H1 (cell line): Measurements from ENCODE around the gene TEAD3. TPM values are rescaled to one million over a fixed set of nuclear protein-coding genes. Genes with fewer than 3 reads are reported as not detected.

Experiments used
- ASH2L ChIP-seq: fragments of 200-600, 300-600 bp; sonication (generic); IDR thresholded peaks from one replicate; pipeline ENCODE4 v1.7.1; 2017; ENCODE audit warnings: low read length
- BRCA1 ChIP-seq: IDR thresholded peaks from 2 replicates; pipeline ENCODE4 v1.6.1; 2012; ENCODE audit warnings: low read depth, low read length, improper control_type of control experiment
- CREB1 ChIP-seq: IDR thresholded peaks from 2 replicates; pipeline ENCODE4 v1.6.1; 2012; ENCODE audit warnings: inconsistent platforms
- CTBP2 ChIP-seq: IDR thresholded peaks from 2 replicates; pipeline ENCODE4 v1.7.0; 2011; ENCODE audit warnings: borderline replicate concordance, mild to moderate bottlenecking, moderate library complexity, mixed read lengths, low read length; ENCODE audit not compliant: insufficient read depth, insufficient read length
- EGR1 ChIP-seq: IDR thresholded peaks from 2 replicates; pipeline ENCODE4 v1.6.1; 2011; ENCODE audit warnings: low read depth, low read length, borderline replicate concordance
- EP300 ChIP-seq, 2 experiments: IDR thresholded peaks; 1 replicate in 1 of 2; 2 replicates in 1 of 2; pipeline ENCODE4 v1.6.1; 2011 to 2012; ENCODE audit warnings: low read depth in 2 of 2, low read length in 2 of 2, mild to moderate bottlenecking in 2 of 2, borderline replicate concordance in 1 of 2, inconsistent platforms in 1 of 2, moderate library complexity in 1 of 2
- EZH2 ChIP-seq: fragments of 200-600 bp; sonication (generic); IDR thresholded peaks from 2 replicates; pipeline ENCODE4 v1.7.1; 2012; ENCODE audit warnings: low read depth, mild to moderate bottlenecking, moderate library complexity, low read length, inconsistent platforms; ENCODE audit not compliant: severe bottlenecking
- GABPA ChIP-seq: IDR thresholded peaks from 2 replicates; pipeline ENCODE4 v1.6.1; 2011; ENCODE audit warnings: mild to moderate bottlenecking, low read length, moderate library complexity, borderline replicate concordance; ENCODE audit not compliant: insufficient read depth
- HDAC2 ChIP-seq, 2 experiments: fragments of 300-600 bp in 1 of 2; sonication (generic) in 1 of 2; IDR thresholded peaks; 2 replicates each; pipeline ENCODE4 v1.6.1; 2011 to 2012; ENCODE audit warnings: low read depth in 2 of 2, low read length in 2 of 2, mild to moderate bottlenecking in 2 of 2, moderate library complexity in 2 of 2, borderline replicate concordance in 1 of 2, inconsistent platforms in 1 of 2
- JUN ChIP-seq: IDR thresholded peaks from 2 replicates; pipeline ENCODE4 v1.6.1; 2011; ENCODE audit warnings: low read depth, mild to moderate bottlenecking, improper control_type of control experiment, low read length
- JUND ChIP-seq: IDR thresholded peaks from 2 replicates; pipeline ENCODE4 v1.6.1; 2011; ENCODE audit warnings: mild to moderate bottlenecking, improper control_type of control experiment, low read length
- KDM1A ChIP-seq: fragments of 200-600, 300-600 bp; sonication (generic); IDR thresholded peaks from 2 replicates; pipeline ENCODE4 v1.7.1; 2016; ENCODE audit warnings: mild to moderate bottlenecking, low read length, borderline replicate concordance
- NANOG ChIP-seq: IDR thresholded peaks from 2 replicates; pipeline ENCODE4 v1.6.1; 2011; ENCODE audit warnings: low read length, low read depth, mild to moderate bottlenecking, inconsistent platforms; ENCODE audit not compliant: insufficient read depth, poor library complexity, severe bottlenecking
- PHF8 ChIP-seq: fragments of 200-600 bp; sonication (generic); conservative IDR thresholded peaks from 2 replicates; pipeline ENCODE4 v1.7.1; 2012; ENCODE audit warnings: low read depth, mild to moderate bottlenecking, inconsistent platforms, low read length, moderate library complexity
- POLR2A ChIP-seq, 2 experiments: IDR thresholded peaks; 1 replicate in 1 of 2; 2 replicates in 1 of 2; pipeline ENCODE4 v1.6.1; 2011; ENCODE audit warnings: low read depth in 2 of 2, low read length in 2 of 2, mild to moderate bottlenecking in 2 of 2; ENCODE audit errors: control extremely low read depth in 1 of 2
- RFX5 ChIP-seq: IDR thresholded peaks from 2 replicates; pipeline ENCODE4 v1.6.1; 2011; ENCODE audit warnings: low read depth, low read length, improper control_type of control experiment, borderline replicate concordance
- RXRA ChIP-seq: IDR thresholded peaks from 2 replicates; pipeline ENCODE4 v1.6.1; 2011; ENCODE audit warnings: low read depth, mild to moderate bottlenecking, low read length, moderate library complexity; ENCODE audit not compliant: insufficient read depth
- SP4 ChIP-seq: IDR thresholded peaks from 2 replicates; pipeline ENCODE4 v1.6.1; 2012; ENCODE audit warnings: low read length, inconsistent platforms
- SRF ChIP-seq: IDR thresholded peaks from 2 replicates; pipeline ENCODE4 v1.6.1; 2011; ENCODE audit warnings: mild to moderate bottlenecking, low read depth, low read length, moderate library complexity
- TAF1 ChIP-seq: IDR thresholded peaks from 2 replicates; pipeline ENCODE4 v1.6.1; 2011; ENCODE audit warnings: mild to moderate bottlenecking, low read depth, low read length
- TCF12 ChIP-seq: IDR thresholded peaks from 2 replicates; pipeline ENCODE4 v1.6.1; 2011; ENCODE audit warnings: low read depth, mild to moderate bottlenecking, low read length
- YY1 ChIP-seq: IDR thresholded peaks from 2 replicates; pipeline ENCODE4 v1.6.1; 2011; ENCODE audit warnings: low read depth, mild to moderate bottlenecking, low read length
- ZNF274 ChIP-seq: IDR thresholded peaks from 2 replicates; pipeline ENCODE4 v1.7.0; 2012; ENCODE audit warnings: low read length, borderline replicate concordance; ENCODE audit errors: extremely low read depth
- polyA plus RNA-seq, 7 experiments: library from polyadenylated mRNA; depleted of rRNA in 3 of 7; stranded (reverse) in 5 of 7; unstranded in 2 of 7; fragments of >200 nt in 5 of 7; fragments of 200-250 nt in 2 of 7; gene quantifications; 1 replicate in 5 of 7; 2 replicates in 1 of 7; 4 replicates in 1 of 7; pipeline versions ENCODE4 v1.2.1 to v1.2.3, GENCODE V29; 2011 to 2013; ENCODE audit warnings: missing spikeins in 2 of 7, mixed read lengths in 2 of 7
- total RNA-seq: library from RNA; stranded (reverse); fragmentation: NEBNext Ultra II Directional; extraction: Animal tissue kit (Norgen Biotek cat#: 25700); gene quantifications from 2 replicates; pipeline ENCODE4 v1.2.1, GENCODE V29; 2021
- TF ChIP-seq, protein P1 (sequence below): IDR thresholded peaks from 2 replicates; pipeline ENCODE4 v1.6.1; 2011; ENCODE audit warnings: low read depth, mild to moderate bottlenecking, low read length; ENCODE audit not compliant: insufficient read depth

Gene TEAD3
- total and polyA plus RNA-seq, 2 of the 8 experiments (the other 6 are each of a cell fraction or from before 2014, with no cell fraction given) = 20.1 to 28.7 TPM

DNA sequence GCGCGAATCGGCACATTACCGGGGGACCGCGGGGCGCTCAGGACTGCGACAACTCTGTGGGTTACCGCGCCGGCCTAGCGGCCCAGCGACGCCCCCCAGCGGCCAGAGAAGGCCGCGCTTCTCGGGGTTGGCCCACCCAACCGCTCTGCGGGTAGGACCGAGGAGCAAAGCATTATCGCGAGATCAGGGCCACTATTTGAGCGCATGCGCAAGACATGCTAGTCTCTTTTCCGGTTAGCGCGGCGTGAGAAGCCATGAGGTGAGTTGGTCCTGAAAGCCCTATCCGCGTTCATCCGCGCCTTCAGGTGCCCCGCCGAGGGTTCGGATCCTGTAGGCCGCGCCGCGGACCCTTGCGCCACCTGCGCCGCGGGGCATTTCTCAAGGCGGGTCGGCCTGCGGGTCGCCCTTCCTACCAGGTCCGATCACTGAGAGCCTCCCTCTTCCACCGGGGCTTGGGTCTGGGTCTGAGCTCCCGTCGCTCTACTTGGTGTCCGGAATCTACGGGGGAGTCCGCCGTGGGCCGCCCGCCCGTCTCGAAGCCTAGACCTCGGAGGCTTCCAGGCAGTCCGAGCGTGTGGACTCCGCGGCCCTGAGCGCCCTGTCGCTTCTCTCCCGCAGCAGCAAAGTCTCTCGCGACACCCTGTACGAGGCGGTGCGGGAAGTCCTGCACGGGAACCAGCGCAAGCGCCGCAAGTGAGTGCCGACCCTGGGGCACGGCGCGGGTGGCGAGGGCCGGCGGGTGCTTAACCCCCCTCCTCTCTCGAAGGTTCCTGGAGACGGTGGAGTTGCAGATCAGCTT, 28.5 kb downstream of the TEAD3 start, which contains the start of gene RPL10A (continued):
- peak; percentile 68 for TF ChIP-seq CTBP2
- no peak for TF ChIP-seq EGR1
- TF ChIP-seq SP4 = peak; percentile 64; the same call in 1 of the 2 replicates
- no peak for TF ChIP-seq RXRA
- no peak for TF ChIP-seq TCF12
- no peak for TF ChIP-seq KDM1A
- TF ChIP-seq SRF = peak; percentile 26; the same call in 1 of the 2 replicates
- TF ChIP-seq YY1 = 0 out of 2 replicates have a peak, but pooled peaks have one; percentile 41
- TF ChIP-seq, protein P1, sequence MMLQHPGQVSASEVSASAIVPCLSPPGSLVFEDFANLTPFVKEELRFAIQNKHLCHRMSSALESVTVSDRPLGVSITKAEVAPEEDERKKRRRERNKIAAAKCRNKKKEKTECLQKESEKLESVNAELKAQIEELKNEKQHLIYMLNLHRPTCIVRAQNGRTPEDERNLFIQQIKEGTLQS = no peak
- TF ChIP-seq JUND = no peak
- peak; percentile 71 for TF ChIP-seq ASH2L
- TF ChIP-seq TAF1 = peak; percentile 100
- TF ChIP-seq RFX5 = no peak
- no peak for TF ChIP-seq JUN
- TF ChIP-seq HDAC2 (IDR thresholded peaks at IDR 0.05; ENCODE audit: borderline replicate concordance in 1 of 2, low read depth in 2 of 2, low read length in 2 of 2) = 0 out of 4 replicates have a peak, but pooled peaks of 1 of the 2 experiments have one; percentile 47
- no peak for TF ChIP-seq EP300 (IDR thresholded peaks at IDR 0.05; ENCODE audit: borderline replicate concordance in 1 of 2, low read depth in 2 of 2, low read length in 2 of 2)
- no peak for TF ChIP-seq EZH2
- TF ChIP-seq CREB1 = no peak
- TF ChIP-seq ZNF274 = no peak
- peak; percentile 40 for TF ChIP-seq NANOG
- TF ChIP-seq PHF8 = peak; percentile 99
- peak; percentile 98 for TF ChIP-seq BRCA1
- TF ChIP-seq GABPA = no peak
- TF ChIP-seq POLR2A (IDR thresholded peaks at IDR 0.05; ENCODE audit: control extremely low read depth in 1 of 2, low read depth in 2 of 2, low read length in 2 of 2) = peak in 1 of 2 experiments; percentile 100; a peak in 2 of 3 replicates
